K562 (cell line): ENCODE results near the gene MIXL1. TPM values are rescaled to one million over a fixed set of nuclear protein-coding genes. Genes with fewer than 3 reads are reported as not detected.

Experiments used
- ATAC-seq: fragments of 200-7000 bp; cut with Tn5 transposase; 3 replicates; pipeline ENCODE4 v1.9.1; 2020; ENCODE audit warnings: moderate library complexity
- BruUV-seq: library from RNA; stranded (reverse); fragments of 400-500 nt; replicated peaks from 2 replicates; lab custom pipeline; 2021; lab: Mats Ljungman, UMichigan
- CTCF ChIA-PET: fragments of 300-600 bp; formaldehyde crosslinking; extraction: SDS; loops from one replicate; lab custom pipeline; 2021; ENCODE audit warnings: low intra/inter-chr PET ratio; lab: Yijun Ruan, JAX
- POLR2A ChIA-PET: fragments of 300-600, 350-650 bp; sonication (Branson Sonifier 250); formaldehyde crosslinking; extraction: SDS; loops from one replicate; lab custom pipeline; 2021; ENCODE audit warnings: antibody characterized with exemption, inconsistent platforms; lab: Yijun Ruan, JAX
- DNase-seq, 4 experiments: peaks; one replicate each; pipeline versions ENCODE4 v3.0.0 to v3.0.0-alpha.2; 2011 to 2018; ENCODE audit warnings: low spot score in 3 of 4, mixed read lengths in 3 of 4; ENCODE audit errors: extremely low read depth in 1 of 4
- FAIRE-seq: peaks from 2 replicates; lab custom pipeline; 2011; peaks lifted over from hg19 to GRCh38; lab: Jason Lieb, UNC
- H2AFZ ChIP-seq: 2 replicates; pipeline ENCODE4 v1.6.0; 2011; ENCODE audit warnings: low read depth, low read length, control low read depth, inconsistent platforms
- H3K27ac ChIP-seq: fragments of 200-600 bp; 3 replicates; pipeline ENCODE4 v1.8.0; 2011; ENCODE audit warnings: low read depth, mild to moderate bottlenecking, control low read depth, inconsistent platforms, low read length, moderate library complexity, mixed read lengths; ENCODE audit errors: extremely low read depth
- H3K27me3 ChIP-seq, 2 experiments: fragments of 300-600 bp in 1 of 2; 2 replicates in 1 of 2; 3 replicates in 1 of 2; pipeline versions ENCODE4 v1.6.0 to v1.8.0; 2011; ENCODE audit warnings: inconsistent platforms in 2 of 2, low read length in 2 of 2, mild to moderate bottlenecking in 1 of 2, mixed read lengths in 1 of 2, moderate library complexity in 1 of 2; ENCODE audit not compliant: control insufficient read depth in 2 of 2, insufficient read depth in 2 of 2
- H3K36me3 ChIP-seq: fragments of 300-600 bp; 3 replicates; pipeline ENCODE4 v1.8.0; 2011; ENCODE audit warnings: mild to moderate bottlenecking, low read length, inconsistent platforms; ENCODE audit not compliant: control insufficient read depth, insufficient read depth
- H3K4me1 ChIP-seq, 2 experiments: fragments of 200-600 bp in 1 of 2; replicated peaks in 1 of 2; 2 replicates in 1 of 2; 3 replicates in 1 of 2; pipeline versions ENCODE4 v1.5.1 to v1.8.0; 2011; ENCODE audit warnings: inconsistent platforms in 2 of 2, low read length in 2 of 2, mild to moderate bottlenecking in 1 of 2, mixed read lengths in 1 of 2, moderate library complexity in 1 of 2; ENCODE audit not compliant: control insufficient read depth in 2 of 2, insufficient read depth in 2 of 2
- H3K4me2 ChIP-seq: 2 replicates; pipeline ENCODE4 v1.6.1; 2011; ENCODE audit warnings: low read length, control low read depth, inconsistent platforms, mixed read lengths; ENCODE audit not compliant: insufficient read depth
- H3K4me3 ChIP-seq: fragments of 200-600 bp; sonication (generic), shearing (Covaris generic); 2 replicates; pipeline ENCODE4 v1.5.1; 2016; ENCODE audit warnings: control low read depth, inconsistent platforms
- H3K79me2 ChIP-seq: fragments of 200-600 bp; 3 replicates; pipeline ENCODE4 v1.8.0; 2011; ENCODE audit warnings: low read length, inconsistent platforms; ENCODE audit not compliant: control insufficient read depth, insufficient read depth
- H3K9ac ChIP-seq, 2 experiments: 2 replicates each; pipeline versions ENCODE4 v1.6.0 to v1.6.1; 2011; ENCODE audit warnings: low read depth in 2 of 2, low read length in 2 of 2, control low read depth in 1 of 2, inconsistent platforms in 1 of 2, mild to moderate bottlenecking in 1 of 2, mixed read lengths in 1 of 2; ENCODE audit not compliant: insufficient read depth in 1 of 2
- H3K9me1 ChIP-seq: one replicate; pipeline ENCODE4 v1.6.0; 2011; ENCODE audit warnings: inconsistent platforms, mild to moderate bottlenecking, low read length, moderate library complexity; ENCODE audit not compliant: control insufficient read depth, insufficient read depth
- H3K9me3 ChIP-seq: replicated peaks from 2 replicates; pipeline ENCODE4 v1.5.1; 2011; ENCODE audit warnings: low read depth, low read length, inconsistent platforms; ENCODE audit not compliant: control insufficient read depth, insufficient read depth
- H4K20me1 ChIP-seq: replicated peaks from 2 replicates; pipeline ENCODE4 v1.6.1; 2011; ENCODE audit warnings: low read length, inconsistent platforms, mixed read lengths; ENCODE audit not compliant: control insufficient read depth, insufficient read depth
- E2F4 ChIP-seq: sonication (generic); formaldehyde crosslinking; IDR thresholded peaks from 2 replicates; pipeline ENCODE4 v1.8.0; 2022; ENCODE audit warnings: mild to moderate bottlenecking, low read depth, missing genetic modification reagents
- MAFF ChIP-seq: IDR thresholded peaks from 2 replicates; pipeline ENCODE4 v1.6.1; 2012; ENCODE audit warnings: low read length, improper control_type of control experiment
- PHB2 ChIP-seq: fragments of 450-650 bp; IDR thresholded peaks from 2 replicates; pipeline ENCODE4 v1.6.1; 2017; ENCODE audit warnings: low read depth
- PHTF2 ChIP-seq: fragments of 250-450 bp; sonication (Bioruptor Pico); IDR thresholded peaks from 2 replicates; pipeline ENCODE4 v1.5.0; 2021; ENCODE audit warnings: mild to moderate bottlenecking
- TCF15 ChIP-seq: fragments of 250-450 bp; sonication (Bioruptor Pico); IDR thresholded peaks from 2 replicates; pipeline ENCODE4 v1.8.0; 2022; ENCODE audit warnings: moderate library complexity, mild to moderate bottlenecking, inconsistent platforms
- YY1 ChIP-seq, 3 experiments: IDR thresholded peaks; 2 replicates each; pipeline ENCODE4 v1.6.1; 2011; ENCODE audit warnings: low read length in 2 of 3, mild to moderate bottlenecking in 2 of 3, moderate library complexity in 2 of 3, borderline replicate concordance in 1 of 3, control low read depth in 1 of 3, low read depth in 1 of 3; ENCODE audit not compliant: insufficient read depth in 3 of 3, insufficient replicate concordance in 2 of 3, control insufficient read depth in 1 of 3, insufficient read length in 1 of 3; ENCODE audit errors: extremely low read depth in 1 of 3
- ZNF121 ChIP-seq: sonication (generic); formaldehyde crosslinking; conservative IDR thresholded peaks from 2 replicates; pipeline ENCODE4 v1.8.0; 2022; ENCODE audit warnings: missing genetic modification reagents
- ZNF253 ChIP-seq: fragments of 250-450 bp; sonication (Bioruptor Pico); conservative IDR thresholded peaks from 2 replicates; pipeline ENCODE4 v1.6.1; 2021; ENCODE audit warnings: mild to moderate bottlenecking
- WGBS: fragments of 100-300 bp; shearing (Covaris generic); methylation state at CpG from one replicate; pipeline ENCODE4 v1.1.6; 2016; ENCODE audit warnings: low coverage, mixed read lengths; ENCODE audit not compliant: insufficient coverage; ENCODE audit errors: missing lambda C conversion rate; 5-methylcytosine and 5-hydroxymethylcytosine counted together
- in situ Hi-C: fragments of 300-500 bp; cut with MboI; formaldehyde crosslinking; loops from 4 replicates; pipeline ENCODE4 v1.15.0; 2018; ENCODE audit warnings: inconsistent platforms, mixed read lengths
- intact Hi-C: fragments of 100-400 bp; cut with micrococcal nuclease; formaldehyde crosslinking; loops from 2 replicates; pipeline ENCODE4 v1.14.2; 2022
- polyA plus RNA-seq, 8 experiments: library from polyadenylated mRNA; depleted of rRNA in 4 of 8; stranded (reverse) in 5 of 8; unstranded in 3 of 8; fragments of >200 nt; fragmentation: Nextera tagmentation in 2 of 8; fragmentation: Illumina TruSeq in 1 of 8; extraction: Ambion mirVana in 2 of 8; extraction: Trizol in 1 of 8; gene quantifications; 2 replicates each; pipeline versions ENCODE4 v1.2.1 to v1.2.3, GENCODE V29; 2011 to 2014; ENCODE audit warnings: inconsistent platforms in 1 of 8, missing spikeins in 1 of 8
- total RNA-seq, 7 experiments: library from RNA; depleted of rRNA in 6 of 7; stranded (reverse); fragments of >200 nt in 6 of 7; fragmentation: Illumina TruSeq in 2 of 7; extraction: Trizol in 2 of 7; gene quantifications; 2 replicates each; pipeline versions ENCODE4 v1.2.1 to v1.2.3, GENCODE V29; 2011 to 2021; ENCODE audit warnings: low replicate concordance in 1 of 7
- TF ChIP-seq, protein P1 (sequence below): fragments of 250-450 bp; sonication (Bioruptor Pico); IDR thresholded peaks from 2 replicates; pipeline ENCODE4 v1.9.0; 2021; ENCODE audit warnings: mild to moderate bottlenecking

The MIXL1 gene
- total and polyA plus RNA-seq, 9 of the 15 experiments (the other 6 are each of a cell fraction or from before 2014, with no cell fraction given): not detected

DNA sequence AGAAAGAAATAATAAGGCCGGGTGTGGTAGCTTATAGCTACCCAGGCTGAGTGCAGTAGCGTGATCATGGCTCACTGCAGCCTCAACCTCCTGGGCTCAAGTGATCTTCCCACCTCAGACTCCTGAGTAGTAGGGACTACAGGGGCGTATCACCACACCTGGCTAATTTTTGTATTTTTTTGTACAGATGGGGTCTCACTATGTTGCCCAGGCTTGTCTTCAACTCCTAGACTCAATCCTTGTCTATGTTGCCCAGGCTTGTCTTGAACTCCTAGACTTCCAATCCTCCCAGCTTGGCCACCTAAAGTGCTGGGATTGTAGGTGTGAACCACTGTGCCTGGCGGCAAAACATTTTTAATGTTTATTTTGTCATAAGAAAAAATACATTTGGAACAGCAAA, 30.5 kb downstream of the MIXL1 start:
- Histone ChIP-seq H3K4me3 (no peak overlapping the region), H3K9ac (no peak overlapping the region), H3K4me1 (no peaks in the 10 kb centered on the region), H3K27me3 (no peaks in the 10 kb centered on the region), H2AFZ (no peak overlapping the region), H3K79me2 (no peaks in the 10 kb centered on the region), H3K36me3 (peaks cover 37% of the 10 kb centered on the region), H3K9me3 (no peaks in the 10 kb centered on the region), H3K27ac (no peak overlapping the region), H3K9me1 (no peaks in the 10 kb centered on the region), H3K4me2 (no peak overlapping the region), H4K20me1 (no peaks in the 10 kb centered on the region)
- no TSS peak for BruUV-seq
- intact Hi-C loops (no loop called here), in situ Hi-C loops (no loop called here)
- CTCF ChIA-PET: no interaction called here
- DNase-seq: no peak
- no peak for FAIRE-seq
- 97% methylated on average over 4 of the region's 4 CpGs for WGBS
- POLR2A ChIA-PET: no interaction called here
- no peak for ATAC-seq
- TF ChIP-seq PHTF2 (CRISPR knock-in tag) (no peak), ZNF121 (peak; percentile 51; the same call in 1 of the 2 replicates)

GRCh38 chr1:226255380-226255779, 31.9 kb downstream of the MIXL1 start:
- ChIA-PET CTCF (no interaction called here), POLR2A (interaction anchor here (0.6 to 1.7 kb wide), 3 partner anchors 8 to 59 kb away, joined by 3 to 4 read pairs (median 3); no protein-coding TSS in a partner anchor)
- H3K4me1 ChIP-seq: no peaks in the 10 kb centered on the region
- intact Hi-C loops: no loop called here
- no peak overlapping the region for H3K27ac ChIP-seq
- no peaks in the 10 kb centered on the region for H3K79me2 ChIP-seq
- in situ Hi-C loops: no loop called here
- H3K9me3 ChIP-seq: no peaks in the 10 kb centered on the region
- no peaks in the 10 kb centered on the region for H4K20me1 ChIP-seq
- no peak overlapping the region for H3K4me3 ChIP-seq
- TF ChIP-seq E2F4 (CRISPR knock-in tag): no peak
- TF ChIP-seq TCF15 (CRISPR knock-in tag): no peak
- TF ChIP-seq YY1 (IDR thresholded peaks at IDR 0.05; ENCODE audit: borderline replicate concordance in 1 of 3, control insufficient read depth in 1 of 3, extremely low read depth in 1 of 3, insufficient read depth in 3 of 3, insufficient read length in 1 of 3, insufficient replicate concordance in 2 of 3, low read depth in 1 of 3, low read length in 2 of 3): no peak
- TF ChIP-seq MAFF: no peak
- no peak for TF ChIP-seq ZNF253 (CRISPR knock-in tag)
- no peak for TF ChIP-seq PHB2
- TF ChIP-seq, protein P1, sequence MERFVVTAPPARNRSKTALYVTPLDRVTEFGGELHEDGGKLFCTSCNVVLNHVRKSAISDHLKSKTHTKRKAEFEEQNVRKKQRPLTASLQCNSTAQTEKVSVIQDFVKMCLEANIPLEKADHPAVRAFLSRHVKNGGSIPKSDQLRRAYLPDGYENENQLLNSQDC (CRISPR knock-in tag): no peak
- no peaks in the 10 kb centered on the region for H3K9me1 ChIP-seq
- no peak for DNase-seq
- 89% methylated on average over 3 of the region's 3 CpGs for WGBS
- H3K9ac ChIP-seq: no peak overlapping the region
- no peak for ATAC-seq
- no peaks in the 10 kb centered on the region for H3K27me3 ChIP-seq
- no peak for FAIRE-seq
- H2AFZ ChIP-seq: no peak overlapping the region
- no TSS peak for BruUV-seq
- peaks cover 28% of the 10 kb centered on the region; the same call in 2 of the 3 replicates for H3K36me3 ChIP-seq
- H3K4me2 ChIP-seq: no peak overlapping the region
